ENCODE measurements around the gene PCSK2.

The PCSK2 gene

GRCh38 chr20:17491041-17491440 is 264.2 kb downstream of the PCSK2 start:
- TF ChIP-seq CTCF (IDR thresholded peaks at IDR 0.05; ENCODE audit: borderline replicate concordance, insufficient read depth, low read depth, low read length): no peak
- no peak overlapping the region for H3K4me3 ChIP-seq (ENCODE audit: low read depth, low read length)

GRCh38 chr20:17491488-17491887 is 264.6 kb downstream of the PCSK2 start:
- no peak for TF ChIP-seq CTCF (IDR thresholded peaks at IDR 0.05; ENCODE audit: borderline replicate concordance, insufficient read depth, low read depth, low read length)
- H3K4me3 ChIP-seq (ENCODE audit: low read depth, low read length): no peak overlapping the region

GRCh38 chr20:17493173-17493572 is 266.3 kb downstream of the PCSK2 start:
- no peak for TF ChIP-seq CTCF (IDR thresholded peaks at IDR 0.05; ENCODE audit: borderline replicate concordance, insufficient read depth, low read depth, low read length)
- no peak overlapping the region for H3K4me3 ChIP-seq (ENCODE audit: low read depth, low read length)

GRCh38 chr20:17494201-17494600 is 267.4 kb downstream of the PCSK2 start:
- TF ChIP-seq CTCF (IDR thresholded peaks at IDR 0.05; ENCODE audit: borderline replicate concordance, insufficient read depth, low read depth, low read length): no peak
- H3K4me3 ChIP-seq (ENCODE audit: low read depth, low read length): no peak overlapping the region

GRCh38 chr20:17495826-17496225 is 269.0 kb downstream of the PCSK2 start:
- TF ChIP-seq CTCF (IDR thresholded peaks at IDR 0.05; ENCODE audit: borderline replicate concordance, insufficient read depth, low read depth, low read length): no peak
- no peak overlapping the region for H3K4me3 ChIP-seq (ENCODE audit: low read depth, low read length)

- TF ChIP-seq CTCF (IDR thresholded peaks at IDR 0.05; ENCODE audit: borderline replicate concordance, insufficient read depth, low read depth, low read length): no peak
- H3K4me3 ChIP-seq (ENCODE audit: low read depth, low read length): no peak overlapping the region
These were observed 271.2 kb downstream of the PCSK2 start for GRCh38 chr20:17497821-17498580.

- H3K4me3 ChIP-seq (ENCODE audit: low read depth, low read length): no peak overlapping the region
- TF ChIP-seq CTCF (IDR thresholded peaks at IDR 0.05; ENCODE audit: borderline replicate concordance, insufficient read depth, low read depth, low read length): no peak
These were observed 271.8 kb downstream of the PCSK2 start for GRCh38 chr20:17498641-17499040.
